Activated naive CD4-positive, alpha-beta T cell treated with anti-CD3 and anti-CD28 coated beads for 36 hours (primary cell): ENCODE data around the gene PYGO1. TPM values are rescaled to one million over a fixed set of nuclear protein-coding genes. Genes with fewer than 3 reads are reported as not detected.
A peak's percentile ranks its signal among the peaks of the same experiment; 100 is the strongest.
"Not testable (repeated sequence)": the region's sequence is repeated elsewhere in the genome, so short reads cannot be mapped to it uniquely, and the experiment has no call there.

Experiments
- CTCF ChIA-PET: fragments of 350-600 bp; sonication (Branson Sonifier 250); formaldehyde crosslinking; loops from one replicate; lab custom pipeline; 2021; ENCODE audit warnings: antibody characterized with exemption; lab: Charles Lee
- DNase-seq: peaks from one replicate; pipeline ENCODE4 v3.0.0-alpha.2; 2020
- H3K27ac Mint-ChIP-seq: one replicate; pipeline ENCODE4 v1.8.0; 2021; ENCODE audit warnings: mild to moderate bottlenecking, mixed read lengths
- H3K27me3 Mint-ChIP-seq: one replicate; pipeline ENCODE4 v1.8.0; 2021; ENCODE audit warnings: low read depth, mixed read lengths
- H3K36me3 Mint-ChIP-seq: one replicate; pipeline ENCODE4 v1.8.0; 2021; ENCODE audit warnings: low read depth, mixed read lengths
- H3K4me1 Mint-ChIP-seq: one replicate; pipeline ENCODE4 v1.8.0; 2021; ENCODE audit warnings: low read depth, mixed read lengths
- H3K4me3 Mint-ChIP-seq: one replicate; pipeline ENCODE4 v1.8.0; 2021; ENCODE audit warnings: mild to moderate bottlenecking, moderate library complexity, mixed read lengths
- H3K9me3 Mint-ChIP-seq: one replicate; pipeline ENCODE4 v1.8.0; 2021; ENCODE audit warnings: mixed read lengths
- intact Hi-C: fragments of 100-400 bp; cut with micrococcal nuclease; formaldehyde crosslinking; loops from one replicate; pipeline ENCODE4 v1.15.1; 2023
- total RNA-seq, 2 experiments: library from RNA; stranded (reverse); gene quantifications; one replicate each; pipeline ENCODE4 v1.2.3, GENCODE V29; 2021

PYGO1 gene
- total RNA-seq, 2 experiments from 2014 or later = not detected

GRCh38 chr15:55601374-55601773 lies 13.2 kb upstream of the PYGO1 start:
- no peaks in the 10 kb centered on the region for H3K36me3 Mint-ChIP-seq
- H3K27ac Mint-ChIP-seq = no peak overlapping the region
- CTCF ChIA-PET = interaction anchor here (2.0 kb wide), 1 partner anchor 75 kb away, joined by 6 read pairs; no protein-coding TSS in a partner anchor
- H3K9me3 Mint-ChIP-seq = peaks cover 5% of the 10 kb centered on the region
- DNase-seq = no peak
- no peak overlapping the region for H3K4me3 Mint-ChIP-seq
- H3K4me1 Mint-ChIP-seq = no peaks in the 10 kb centered on the region
- intact Hi-C loops = no loop called here
- peaks cover 15% of the 10 kb centered on the region for H3K27me3 Mint-ChIP-seq

GRCh38 chr15:55599439-55599838 lies 11.3 kb upstream of the PYGO1 start:
- Mint-ChIP-seq H3K4me3 (no peak overlapping the region), H3K4me1 (no peaks in the 10 kb centered on the region), H3K27ac (no peak overlapping the region), H3K9me3 (no peaks in the 10 kb centered on the region), H3K36me3 (no peaks in the 10 kb centered on the region), H3K27me3 (peaks cover 15% of the 10 kb centered on the region)
- DNase-seq = no peak
- intact Hi-C loops = no loop called here
- CTCF ChIA-PET = no interaction called here

GRCh38 chr15:55593019-55593418 lies 4.9 kb upstream of the PYGO1 start:
- H3K4me1 Mint-ChIP-seq = not testable (repeated sequence)

GRCh38 chr15:55590788-55591187 lies 2.6 kb upstream of the PYGO1 start:
- Mint-ChIP-seq H3K4me3 (no peak overlapping the region), H3K36me3 (no peaks in the 10 kb centered on the region), H3K9me3 (no peaks in the 10 kb centered on the region), H3K27ac (no peak overlapping the region), H3K27me3 (peaks cover 29% of the 10 kb centered on the region), H3K4me1 (no peaks in the 10 kb centered on the region)
- CTCF ChIA-PET = no interaction called here
- intact Hi-C loops = no loop called here
- no peak for DNase-seq

More at GRCh38 chr15:55593019-55593418, 4.9 kb upstream of the PYGO1 start:
- H3K36me3 Mint-ChIP-seq, H3K9me3 Mint-ChIP-seq, intact Hi-C loops, CTCF ChIA-PET, H3K27ac Mint-ChIP-seq, DNase-seq, H3K4me3 Mint-ChIP-seq: not testable (repeated sequence)
- H3K27me3 Mint-ChIP-seq = peaks cover 30% of the 10 kb centered on the region

- no peak for DNase-seq
- no peak overlapping the region for H3K27ac Mint-ChIP-seq
- intact Hi-C loops = no loop called here
- CTCF ChIA-PET = interaction anchor here (1.3 kb wide), 1 partner anchor 54 kb away, joined by 4 read pairs; no protein-coding TSS in a partner anchor
- H3K9me3 Mint-ChIP-seq = no peaks in the 10 kb centered on the region
- H3K4me3 Mint-ChIP-seq = peak overlapping the region; percentile 38
- no peaks in the 10 kb centered on the region for H3K4me1 Mint-ChIP-seq
- peaks cover 32% of the 10 kb centered on the region for H3K27me3 Mint-ChIP-seq
- no peaks in the 10 kb centered on the region for H3K36me3 Mint-ChIP-seq
Measured at GRCh38 chr15:55589287-55589686, 1.1 kb upstream of the PYGO1 start.

- H3K9me3 Mint-ChIP-seq = no peaks in the 10 kb centered on the region
- intact Hi-C loops = no loop called here
- peak overlapping the region; percentile 38 for H3K4me3 Mint-ChIP-seq
- CTCF ChIA-PET = interaction anchor here (1.3 kb wide), 1 partner anchor 54 kb away, joined by 4 read pairs; no protein-coding TSS in a partner anchor
- H3K36me3 Mint-ChIP-seq = no peaks in the 10 kb centered on the region
- H3K4me1 Mint-ChIP-seq = no peaks in the 10 kb centered on the region
- no peak for DNase-seq
- H3K27me3 Mint-ChIP-seq = peaks cover 38% of the 10 kb centered on the region
- H3K27ac Mint-ChIP-seq = no peak overlapping the region
Measured at GRCh38 chr15:55588815-55589115, 620 bp upstream of the PYGO1 start.

GRCh38 chr15:55587321-55588069 lies 650 bp downstream of the PYGO1 start:
- Mint-ChIP-seq H3K27ac (no peak overlapping the region), H3K36me3 (no peaks in the 10 kb centered on the region), H3K4me1 (no peaks in the 10 kb centered on the region), H3K27me3 (peaks cover 38% of the 10 kb centered on the region), H3K4me3 (peak overlapping the region; percentile 39), H3K9me3 (no peaks in the 10 kb centered on the region)
- intact Hi-C loops = no loop called here
- DNase-seq = peak; percentile 32
- CTCF ChIA-PET = interaction anchor here (0.7 kb wide), 1 partner anchor 55 kb away, joined by 3 read pairs; no protein-coding TSS in a partner anchor

GRCh38 chr15:55586808-55587207 lies 1.3 kb downstream of the PYGO1 start:
- Mint-ChIP-seq H3K27ac (no peak overlapping the region), H3K4me3 (no peak overlapping the region), H3K4me1 (no peaks in the 10 kb centered on the region), H3K36me3 (no peaks in the 10 kb centered on the region), H3K9me3 (no peaks in the 10 kb centered on the region), H3K27me3 (peaks cover 39% of the 10 kb centered on the region)
- DNase-seq = no peak
- intact Hi-C loops = no loop called here
- CTCF ChIA-PET = interaction anchor here (0.7 kb wide), 1 partner anchor 54 kb away, joined by 3 read pairs; no protein-coding TSS in a partner anchor

- no peak for DNase-seq
- Mint-ChIP-seq H3K9me3 (no peaks in the 10 kb centered on the region), H3K4me3 (no peak overlapping the region), H3K36me3 (no peaks in the 10 kb centered on the region), H3K27me3 (peaks cover 27% of the 10 kb centered on the region), H3K27ac (no peak overlapping the region), H3K4me1 (no peaks in the 10 kb centered on the region)
- intact Hi-C loops = no loop called here
- CTCF ChIA-PET = no interaction called here
Measured at GRCh38 chr15:55576943-55577342, 11.2 kb downstream of the PYGO1 start.

GRCh38 chr15:55574096-55574495 lies 14.0 kb downstream of the PYGO1 start:
- no peaks in the 10 kb centered on the region for H3K36me3 Mint-ChIP-seq
- CTCF ChIA-PET = no interaction called here
- no peak overlapping the region for H3K27ac Mint-ChIP-seq

GRCh38 chr15:55573224-55573623 lies 14.9 kb downstream of the PYGO1 start:
- no peaks in the 10 kb centered on the region for H3K4me1 Mint-ChIP-seq
- H3K4me3 Mint-ChIP-seq = no peak overlapping the region
- H3K27me3 Mint-ChIP-seq = peaks cover 27% of the 10 kb centered on the region
- H3K36me3 Mint-ChIP-seq = no peaks in the 10 kb centered on the region
- H3K27ac Mint-ChIP-seq = no peak overlapping the region
- CTCF ChIA-PET = no interaction called here
- no peak for DNase-seq
- intact Hi-C loops = no loop called here
- H3K9me3 Mint-ChIP-seq = peaks cover 2% of the 10 kb centered on the region

More at GRCh38 chr15:55574096-55574495, 14.0 kb downstream of the PYGO1 start:
- Mint-ChIP-seq H3K4me1 (no peaks in the 10 kb centered on the region), H3K4me3 (no peak overlapping the region), H3K9me3 (peaks cover 2% of the 10 kb centered on the region), H3K27me3 (peaks cover 32% of the 10 kb centered on the region)
- DNase-seq = no peak
- intact Hi-C loops = no loop called here

GRCh38 chr15:55564347-55565145 lies 23.6 kb downstream of the PYGO1 start:
- peaks cover 7% of the 10 kb centered on the region for H3K9me3 Mint-ChIP-seq
- CTCF ChIA-PET = no interaction called here
- H3K36me3 Mint-ChIP-seq = no peaks in the 10 kb centered on the region
- H3K4me1 Mint-ChIP-seq = no peaks in the 10 kb centered on the region
- intact Hi-C loops = no loop called here
- H3K4me3 Mint-ChIP-seq = no peak overlapping the region
- no peak for DNase-seq
- no peak overlapping the region for H3K27ac Mint-ChIP-seq
- H3K27me3 Mint-ChIP-seq = peaks cover 12% of the 10 kb centered on the region
